Astrocyte (in vitro differentiated cells and primary cell): Measurements from ENCODE around the gene XYLT1. TPM values are rescaled to one million over a fixed set of nuclear protein-coding genes. Genes with fewer than 3 reads are reported as not detected.

Experiments used
- DNase-seq: peaks from one replicate; pipeline ENCODE4 v3.0.0-alpha.2; 2010; ENCODE audit warnings: low read depth
- FAIRE-seq: peaks from 2 replicates; lab custom pipeline; 2011; peaks lifted over from hg19 to GRCh38; lab: Jason Lieb, UNC
- H2AFZ ChIP-seq: 2 replicates; pipeline ENCODE4 v1.6.0; 2012; ENCODE audit warnings: low read depth, low read length, inconsistent platforms
- H3K27ac ChIP-seq: 2 replicates; pipeline ENCODE4 v1.5.1; 2011; ENCODE audit warnings: low read depth, low read length, inconsistent platforms
- H3K27me3 ChIP-seq: 2 replicates; pipeline ENCODE4 v1.6.0; 2011; ENCODE audit warnings: low read length, inconsistent platforms; ENCODE audit not compliant: insufficient read depth
- H3K36me3 ChIP-seq: 2 replicates; pipeline ENCODE4 v1.5.1; 2011; ENCODE audit warnings: low read length, inconsistent platforms; ENCODE audit not compliant: insufficient read depth
- H3K4me1 ChIP-seq: 2 replicates; pipeline ENCODE4 v1.5.1; 2011; ENCODE audit warnings: low read length, inconsistent platforms; ENCODE audit not compliant: insufficient read depth
- H3K4me2 ChIP-seq: 2 replicates; pipeline ENCODE4 v1.6.0; 2012; ENCODE audit warnings: low read length, inconsistent platforms
- H3K4me3 ChIP-seq: 2 replicates; pipeline ENCODE4 v1.5.1; 2011; ENCODE audit warnings: low read depth, mild to moderate bottlenecking, low read length, inconsistent platforms; ENCODE audit not compliant: insufficient read depth
- H3K79me2 ChIP-seq: 2 replicates; pipeline ENCODE4 v1.6.0; 2012; ENCODE audit warnings: mild to moderate bottlenecking, low read length, inconsistent platforms; ENCODE audit not compliant: insufficient read depth
- H3K9ac ChIP-seq: 2 replicates; pipeline ENCODE4 v1.6.0; 2012; ENCODE audit warnings: mild to moderate bottlenecking, low read length, inconsistent platforms
- H3K9me3 ChIP-seq: 2 replicates; pipeline ENCODE4 v1.5.1; 2012; ENCODE audit warnings: low read depth, mild to moderate bottlenecking, low read length, inconsistent platforms; ENCODE audit not compliant: insufficient read depth
- H4K20me1 ChIP-seq: 2 replicates; pipeline ENCODE4 v1.6.0; 2012; ENCODE audit warnings: low read length, inconsistent platforms; ENCODE audit not compliant: insufficient read depth
- H3K27ac Mint-ChIP-seq: one replicate; pipeline ENCODE4 v1.8.0; 2021; ENCODE audit warnings: mild to moderate bottlenecking, mixed read lengths; ENCODE audit not compliant: unreplicated experiment
- H3K27me3 Mint-ChIP-seq: one replicate; pipeline ENCODE4 v1.8.0; 2021; ENCODE audit warnings: low read depth, mixed read lengths; ENCODE audit not compliant: unreplicated experiment
- H3K36me3 Mint-ChIP-seq: one replicate; pipeline ENCODE4 v1.8.0; 2021; ENCODE audit warnings: low read depth, mixed read lengths; ENCODE audit not compliant: unreplicated experiment
- H3K4me1 Mint-ChIP-seq: one replicate; pipeline ENCODE4 v1.8.0; 2021; ENCODE audit warnings: low read depth, mixed read lengths; ENCODE audit not compliant: unreplicated experiment
- H3K4me3 Mint-ChIP-seq: one replicate; pipeline ENCODE4 v1.8.0; 2021; ENCODE audit warnings: mild to moderate bottlenecking, moderate library complexity, mixed read lengths; ENCODE audit not compliant: unreplicated experiment
- H3K9me3 Mint-ChIP-seq: one replicate; pipeline ENCODE4 v1.8.0; 2021; ENCODE audit warnings: mild to moderate bottlenecking, mixed read lengths; ENCODE audit not compliant: unreplicated experiment
- EZH2 ChIP-seq: IDR thresholded peaks from 2 replicates; pipeline ENCODE4 v1.6.1; 2012; ENCODE audit warnings: mild to moderate bottlenecking, low read length, inconsistent platforms; ENCODE audit not compliant: insufficient read depth
- total RNA-seq: library from RNA; stranded (reverse); gene quantifications from 2 replicates; pipeline ENCODE4 v1.2.1, GENCODE V29; 2021
- TF ChIP-seq, protein P1 (sequence below): IDR thresholded peaks from 2 replicates; pipeline ENCODE4 v1.5.1; 2011; ENCODE audit warnings: low read depth, mild to moderate bottlenecking, inconsistent platforms, low read length, moderate library complexity; ENCODE audit not compliant: insufficient read depth

XYLT1 gene
- total RNA-seq, 1 donor from 2014 or later, result 22.9 TPM

DNA sequence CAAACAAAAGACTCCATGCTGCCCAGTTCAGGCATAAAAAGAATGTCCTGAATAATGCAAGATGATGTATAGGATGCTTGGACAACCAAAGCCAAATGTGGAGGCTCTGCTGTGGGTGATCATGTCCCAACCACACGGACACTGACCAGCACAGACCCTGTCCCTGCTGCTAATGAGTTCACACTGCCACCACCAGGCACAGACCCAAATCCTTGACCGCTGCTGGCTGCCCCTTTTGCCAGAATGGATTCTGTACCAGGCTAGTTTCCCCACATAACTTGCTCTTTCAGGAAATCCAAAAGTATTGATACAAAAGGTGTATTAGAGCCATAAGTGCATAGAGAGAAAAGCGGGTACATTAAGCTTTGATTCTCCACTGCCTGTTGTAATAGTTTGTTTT is 60.9 kb downstream of the XYLT1 start:
- TF ChIP-seq EZH2, result no peak
- TF ChIP-seq, protein P1, sequence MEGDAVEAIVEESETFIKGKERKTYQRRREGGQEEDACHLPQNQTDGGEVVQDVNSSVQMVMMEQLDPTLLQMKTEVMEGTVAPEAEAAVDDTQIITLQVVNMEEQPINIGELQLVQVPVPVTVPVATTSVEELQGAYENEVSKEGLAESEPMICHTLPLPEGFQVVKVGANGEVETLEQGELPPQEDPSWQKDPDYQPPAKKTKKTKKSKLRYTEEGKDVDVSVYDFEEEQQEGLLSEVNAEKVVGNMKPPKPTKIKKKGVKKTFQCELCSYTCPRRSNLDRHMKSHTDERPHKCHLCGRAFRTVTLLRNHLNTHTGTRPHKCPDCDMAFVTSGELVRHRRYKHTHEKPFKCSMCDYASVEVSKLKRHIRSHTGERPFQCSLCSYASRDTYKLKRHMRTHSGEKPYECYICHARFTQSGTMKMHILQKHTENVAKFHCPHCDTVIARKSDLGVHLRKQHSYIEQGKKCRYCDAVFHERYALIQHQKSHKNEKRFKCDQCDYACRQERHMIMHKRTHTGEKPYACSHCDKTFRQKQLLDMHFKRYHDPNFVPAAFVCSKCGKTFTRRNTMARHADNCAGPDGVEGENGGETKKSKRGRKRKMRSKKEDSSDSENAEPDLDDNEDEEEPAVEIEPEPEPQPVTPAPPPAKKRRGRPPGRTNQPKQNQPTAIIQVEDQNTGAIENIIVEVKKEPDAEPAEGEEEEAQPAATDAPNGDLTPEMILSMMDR, result no peak
- H3K36me3 ChIP-seq, result no peaks in the 10 kb centered on the region
- no peaks in the 10 kb centered on the region for H3K9me3 Mint-ChIP-seq
- no peak overlapping the region for H3K4me3 ChIP-seq
- H3K27ac ChIP-seq, result no peak overlapping the region
- H3K27me3 ChIP-seq, result no peaks in the 10 kb centered on the region
- H3K4me1 ChIP-seq, result peaks cover 18% of the 10 kb centered on the region
- no peaks in the 10 kb centered on the region for H3K9me3 ChIP-seq
- no peak overlapping the region for H3K27ac Mint-ChIP-seq
- H3K4me3 Mint-ChIP-seq, result no peak overlapping the region
- H2AFZ ChIP-seq, result no peak overlapping the region
- peaks cover 66% of the 10 kb centered on the region for H3K79me2 ChIP-seq
- H3K4me2 ChIP-seq, result no peak overlapping the region
- no peaks in the 10 kb centered on the region for H3K27me3 Mint-ChIP-seq
- peaks cover 11% of the 10 kb centered on the region for H3K36me3 Mint-ChIP-seq
- H3K4me1 Mint-ChIP-seq, result peaks cover 20% of the 10 kb centered on the region
- FAIRE-seq (no peak), DNase-seq (no peak)
- H3K9ac ChIP-seq, result no peak overlapping the region
- peaks cover 86% of the 10 kb centered on the region for H4K20me1 ChIP-seq

DNA sequence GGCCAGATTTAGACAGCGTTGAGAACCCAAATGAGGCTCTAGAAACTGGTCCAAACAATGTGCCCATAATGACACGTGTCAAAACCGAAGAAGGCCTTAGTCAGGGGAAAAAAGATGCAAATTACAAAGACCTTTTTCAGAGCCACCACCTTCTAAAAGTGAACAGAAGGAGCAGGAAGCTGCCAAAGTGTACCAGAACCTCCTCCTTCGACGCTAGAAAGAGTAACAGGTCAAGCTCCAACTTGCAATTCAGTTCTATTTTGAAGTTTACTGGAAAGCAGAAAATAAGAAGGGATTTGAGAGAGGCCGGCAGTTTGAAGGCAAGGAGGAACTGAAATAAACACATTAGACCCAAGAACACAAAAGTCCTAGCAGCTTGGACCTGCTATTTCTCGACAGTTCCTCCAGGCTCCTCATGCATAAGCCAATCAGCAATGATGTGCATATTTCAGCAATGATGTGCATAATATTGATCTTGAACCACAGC is 61.8 kb downstream of the XYLT1 start:
- TF ChIP-seq EZH2, result no peak
- TF ChIP-seq, protein P1, result no peak
- Histone ChIP-seq H3K4me1 (peaks cover 25% of the 10 kb centered on the region), H3K79me2 (peaks cover 65% of the 10 kb centered on the region), H3K4me3 (no peak overlapping the region), H3K27ac (no peak overlapping the region), H4K20me1 (peaks cover 85% of the 10 kb centered on the region), H3K36me3 (no peaks in the 10 kb centered on the region), H3K4me2 (no peak overlapping the region), H2AFZ (no peak overlapping the region), H3K9ac (no peak overlapping the region), H3K27me3 (no peaks in the 10 kb centered on the region), H3K9me3 (no peaks in the 10 kb centered on the region)
- no peak for DNase-seq
- no peak overlapping the region for H3K4me3 Mint-ChIP-seq
- FAIRE-seq, result no peak
- peaks cover 22% of the 10 kb centered on the region for H3K4me1 Mint-ChIP-seq
- H3K9me3 Mint-ChIP-seq, result no peaks in the 10 kb centered on the region
- no peaks in the 10 kb centered on the region for H3K27me3 Mint-ChIP-seq
- H3K36me3 Mint-ChIP-seq, result peaks cover 8% of the 10 kb centered on the region
- no peak overlapping the region for H3K27ac Mint-ChIP-seq

DNA sequence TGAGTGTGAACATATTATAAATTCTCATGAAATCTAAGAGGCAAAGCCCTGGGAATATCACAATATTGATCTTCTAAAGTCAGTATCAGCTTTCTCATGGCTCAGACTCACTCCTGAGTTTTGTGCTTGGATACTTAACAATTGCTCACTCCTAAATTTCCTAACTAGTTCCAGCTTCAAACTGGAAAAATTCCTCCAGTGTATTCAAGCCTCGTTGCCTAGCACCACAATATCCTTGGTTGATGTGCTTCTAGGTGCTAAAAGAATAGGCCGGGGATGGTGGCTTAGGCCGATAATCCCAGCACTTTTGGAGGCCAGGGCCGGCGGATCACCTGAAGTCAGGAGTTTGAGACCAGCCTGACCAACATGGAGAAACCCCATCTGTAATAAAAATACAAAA is 62.5 kb downstream of the XYLT1 start:
- no peak for DNase-seq
- H3K4me1 ChIP-seq, result peaks cover 25% of the 10 kb centered on the region
- peaks cover 65% of the 10 kb centered on the region for H3K79me2 ChIP-seq
- no peak overlapping the region for H3K4me3 ChIP-seq
- H3K27ac Mint-ChIP-seq, result no peak overlapping the region
- no peak overlapping the region for H3K27ac ChIP-seq
- H3K4me1 Mint-ChIP-seq, result peaks cover 22% of the 10 kb centered on the region
- H3K9me3 Mint-ChIP-seq, result no peaks in the 10 kb centered on the region
- no peak overlapping the region for H3K4me3 Mint-ChIP-seq
- H3K36me3 ChIP-seq, result no peaks in the 10 kb centered on the region
- no peak overlapping the region for H3K9ac ChIP-seq
- H3K27me3 ChIP-seq, result no peaks in the 10 kb centered on the region
- no peak for FAIRE-seq
- TF ChIP-seq, protein P1, result no peak
- no peak for TF ChIP-seq EZH2
- H3K27me3 Mint-ChIP-seq, result no peaks in the 10 kb centered on the region
- peaks cover 8% of the 10 kb centered on the region for H3K36me3 Mint-ChIP-seq
- peaks cover 84% of the 10 kb centered on the region for H4K20me1 ChIP-seq
- H2AFZ ChIP-seq, result no peak overlapping the region
- H3K4me2 ChIP-seq, result no peak overlapping the region
- H3K9me3 ChIP-seq, result no peaks in the 10 kb centered on the region
